Common myeloid progenitor, CD34-positive (primary cell): Measurements from ENCODE around the gene EMC1.

ENCODE experiments used
- CTCF ChIA-PET: fragments of 350-600 bp; sonication (Branson Sonifier 250); formaldehyde crosslinking; loops from one replicate; lab custom pipeline; 2021; ENCODE audit warnings: antibody characterized with exemption; lab: Charles Lee
- POLR2A ChIA-PET: fragments of 350-600 bp; sonication (Branson Sonifier 250); formaldehyde crosslinking; loops from one replicate; lab custom pipeline; 2021; ENCODE audit warnings: antibody characterized with exemption; lab: Charles Lee
- DNase-seq, 3 donors: peaks; one replicate each; pipeline versions ENCODE4 v3.0.0 to v3.0.0-alpha.2; 2013
- H3K27ac ChIP-seq, 2 experiments: 1 replicate in 1 of 2; 2 replicates in 1 of 2; pipeline ENCODE4 v1.7.0; 2013; ENCODE audit warnings: inconsistent platforms in 2 of 2, low read length in 2 of 2, mild to moderate bottlenecking in 2 of 2, low read depth in 1 of 2, moderate library complexity in 1 of 2; ENCODE audit not compliant: severe bottlenecking in 2 of 2, insufficient read depth in 1 of 2, poor library complexity in 1 of 2
- H3K27me3 ChIP-seq, 5 experiments: replicated peaks in 2 of 5; 1 replicate in 3 of 5; 2 replicates in 2 of 5; pipeline versions ENCODE4 v1.6.1 to v1.7.0; 2013; ENCODE audit warnings: low read length in 4 of 5, mild to moderate bottlenecking in 2 of 5, moderate library complexity in 2 of 5, inconsistent platforms in 1 of 5; ENCODE audit not compliant: insufficient read depth in 5 of 5, control insufficient read depth in 4 of 5
- H3K36me3 ChIP-seq, 4 experiments: 1 replicate in 2 of 4; 2 replicates in 2 of 4; pipeline versions ENCODE4 v1.6.1 to v1.7.0; 2013; ENCODE audit warnings: low read length in 3 of 4, control low read depth in 1 of 4, mild to moderate bottlenecking in 1 of 4; ENCODE audit not compliant: control insufficient read depth in 4 of 4, insufficient read depth in 4 of 4
- H3K4me1 ChIP-seq, 4 experiments: 1 replicate in 3 of 4; 2 replicates in 1 of 4; pipeline versions ENCODE4 v1.6.1 to v1.7.1; 2013; ENCODE audit warnings: low read length in 3 of 4, mild to moderate bottlenecking in 3 of 4, control low read depth in 1 of 4, inconsistent platforms in 1 of 4, moderate library complexity in 1 of 4; ENCODE audit not compliant: control insufficient read depth in 4 of 4, insufficient read depth in 4 of 4; ENCODE audit errors: control extremely low read depth in 1 of 4
- H3K4me3 ChIP-seq, 7 experiments: 1 replicate in 4 of 7; 2 replicates in 3 of 7; pipeline versions ENCODE4 v1.5.1 to v1.7.0; 2013; ENCODE audit warnings: mild to moderate bottlenecking in 7 of 7, low read length in 6 of 7, moderate library complexity in 6 of 7, inconsistent platforms in 2 of 7, low read depth in 2 of 7, control low read depth in 1 of 7; ENCODE audit not compliant: insufficient read depth in 4 of 7, control insufficient read depth in 1 of 7; ENCODE audit errors: extremely low read depth in 1 of 7
- H3K9me3 ChIP-seq, 5 experiments: 1 replicate in 4 of 5; 2 replicates in 1 of 5; pipeline versions ENCODE4 v1.6.1 to v1.7.1; 2013; ENCODE audit warnings: low read length in 4 of 5, mild to moderate bottlenecking in 2 of 5, inconsistent platforms in 1 of 5, low read depth in 1 of 5, moderate library complexity in 1 of 5; ENCODE audit not compliant: control insufficient read depth in 4 of 5, insufficient read depth in 2 of 5; ENCODE audit errors: control extremely low read depth in 1 of 5
- WGBS: methylation state at CpG from one replicate; pipeline ENCODE4 v1.1.5; 2013; ENCODE audit not compliant: insufficient coverage; 5-methylcytosine and 5-hydroxymethylcytosine counted together

EMC1 gene

GRCh38 chr1:19255288-19255687, 4.0 kb upstream of the EMC1 start:
- Histone ChIP-seq H3K4me3 (no peak overlapping the region), H3K9me3 (no peaks in the 10 kb centered on the region), H3K27ac (no peak overlapping the region), H3K27me3 (no peaks in the 10 kb centered on the region), H3K4me1 (peaks cover 18 to 34% (median 30%) of the 10 kb centered on the region in 4 experiments), H3K36me3 (peaks cover 6 to 57% (median 46%) of the 10 kb centered on the region in 4 experiments)
- DNase-seq: no peak
- POLR2A ChIA-PET: no interaction called here
- WGBS: 100% methylated on average over 1 of the region's 4 CpGs
- CTCF ChIA-PET: interaction anchor here (1.1 to 1.6 kb wide), 3 partner anchors 11 to 407 kb away, joined by 3 to 4 read pairs (median 3); no protein-coding TSS in a partner anchor

- Histone ChIP-seq H3K4me3 (no peak overlapping the region), H3K36me3 (peaks cover 3 to 48% (median 37%) of the 10 kb centered on the region in 4 experiments), H3K4me1 (peaks cover 18 to 37% (median 33%) of the 10 kb centered on the region in 4 experiments), H3K9me3 (no peaks in the 10 kb centered on the region), H3K27me3 (no peaks in the 10 kb centered on the region), H3K27ac (no peak overlapping the region)
- ChIA-PET CTCF (interaction anchor here (1.1 to 1.6 kb wide), 3 partner anchors 10 to 408 kb away, joined by 3 to 4 read pairs (median 3); no protein-coding TSS in a partner anchor), POLR2A (no interaction called here)
- no peak for DNase-seq
Measured at GRCh38 chr1:19254416-19254815, 3.1 kb upstream of the EMC1 start.

GRCh38 chr1:19250629-19251304, 557 bp downstream of the EMC1 start:
- Histone ChIP-seq H3K9me3 (no peaks in the 10 kb centered on the region), H3K27me3 (no peaks in the 10 kb centered on the region), H3K36me3 (peaks cover 0 to 19% (median 9%) of the 10 kb centered on the region in 4 experiments), H3K4me3 (peak overlapping the region; percentile 39 to 98 (median 94)), H3K27ac (peak overlapping the region; percentile 91 to 97), H3K4me1 (peaks cover 18 to 37% (median 33%) of the 10 kb centered on the region in 4 experiments)
- ChIA-PET POLR2A (interaction anchor here (1.0 to 1.3 kb wide), 3 partner anchors 18 to 71 kb away, joined by 3 to 4 read pairs (median 3); no protein-coding TSS in a partner anchor), CTCF (interaction anchor here (1.2 to 3.4 kb wide), 4 partner anchors 9 to 401 kb away, joined by 3 to 18 read pairs (median 4); no protein-coding TSS in a partner anchor)
- DNase-seq: peak; percentile 3 to 17 (median 15)
- WGBS: 19% methylated on average over 10 of the region's 14 CpGs

- Histone ChIP-seq H3K4me3 (no peak overlapping the region), H3K27me3 (no peaks in the 10 kb centered on the region), H3K4me1 (peaks cover 0 to 2% (median under 1%) of the 10 kb centered on the region in 4 experiments), H3K9me3 (no peaks in the 10 kb centered on the region), H3K36me3 (peaks cover 45 to 80% (median 68%) of the 10 kb centered on the region in 4 experiments), H3K27ac (peak overlapping the region in 1 of 2 experiments; percentile 67)
- POLR2A ChIA-PET: interaction anchor here (0.6 to 0.9 kb wide), 2 partner anchors 61 to 163 kb away, joined by 3 to 6 read pairs; no protein-coding TSS in a partner anchor
- DNase-seq: peak; percentile 61 to 80 (median 77)
- CTCF ChIA-PET: interaction anchor here (0.7 to 4.0 kb wide), 21 partner anchors 11 to 357 kb away, joined by 3 to 18 read pairs (median 4); partner anchors contain the start of genes EMC1 and MRTO4
- 84% methylated on average over 7 of the region's 7 CpGs for WGBS
Measured at GRCh38 chr1:19240673-19241538, 10.4 kb downstream of the EMC1 start.

- Histone ChIP-seq H3K27me3 (no peaks in the 10 kb centered on the region), H3K4me1 (peaks cover 0 to 2% (median under 1%) of the 10 kb centered on the region in 4 experiments), H3K9me3 (no peaks in the 10 kb centered on the region), H3K4me3 (no peak overlapping the region), H3K36me3 (peaks cover 42 to 84% (median 72%) of the 10 kb centered on the region in 4 experiments), H3K27ac (no peak overlapping the region)
- ChIA-PET POLR2A (no interaction called here), CTCF (interaction anchor here (0.9 to 4.0 kb wide), 11 partner anchors 8 to 83 kb away, joined by 3 to 18 read pairs (median 7); partner anchors contain the start of genes EMC1 and MRTO4)
- no peak for DNase-seq
- 100% methylated on average over 7 of the region's 7 CpGs for WGBS
Measured at GRCh38 chr1:19239876-19240275, 11.4 kb downstream of the EMC1 start.

GRCh38 chr1:19234224-19234623, 17.1 kb downstream of the EMC1 start:
- ChIA-PET CTCF (interaction anchor here (1.4 to 1.9 kb wide), 2 partner anchors 17 to 107 kb away, joined by 3 to 4 read pairs; partner anchors contain the start of genes EMC1 and MRTO4), POLR2A (interaction anchor here (0.8 kb wide), 1 partner anchor 15 kb away, joined by 3 read pairs; no protein-coding TSS in a partner anchor)
- no peak overlapping the region for H3K4me3 ChIP-seq
- DNase-seq: no peak
- H3K4me1 ChIP-seq: no peaks in the 10 kb centered on the region
- no peak overlapping the region for H3K27ac ChIP-seq
- WGBS: 93% methylated on average over 3 of the region's 3 CpGs
- no peaks in the 10 kb centered on the region for H3K9me3 ChIP-seq
- peaks cover 27 to 84% (median 74%) of the 10 kb centered on the region in 4 experiments for H3K36me3 ChIP-seq
- no peaks in the 10 kb centered on the region for H3K27me3 ChIP-seq
